Neural cell (in vitro differentiated cells): ENCODE measurements around the gene PRRG3.

Experiments used
- CTCF ChIP-seq: fragments of 450-650 bp; IDR thresholded peaks from 2 replicates; pipeline ENCODE4 v1.5.1; 2014; ENCODE audit warnings: antibody characterized with exemption, mild to moderate bottlenecking, moderate library complexity; ENCODE audit not compliant: poor library complexity, severe bottlenecking
- EZH2 ChIP-seq: fragments of 200-600, 300-800 bp; shearing (Covaris generic), sonication (generic); IDR thresholded peaks from 2 replicates; pipeline ENCODE4 v1.6.1; 2014; ENCODE audit warnings: antibody characterized with exemption, low read length, borderline replicate concordance, mild to moderate bottlenecking; ENCODE audit not compliant: insufficient read depth, poor library complexity, severe bottlenecking
- POLR2AphosphoS5 ChIP-seq: IDR thresholded peaks from 2 replicates; pipeline ENCODE4 v1.6.1; 2012
- RAD21 ChIP-seq: fragments of 450-650 bp; conservative IDR thresholded peaks from 2 replicates; pipeline ENCODE4 v1.6.1; 2014; ENCODE audit warnings: antibody characterized with exemption, mild to moderate bottlenecking, moderate library complexity
- SMC3 ChIP-seq: fragments of 450-650 bp; conservative IDR thresholded peaks from 2 replicates; pipeline ENCODE4 v1.6.1; 2014; ENCODE audit warnings: antibody characterized with exemption, mild to moderate bottlenecking, moderate library complexity; ENCODE audit not compliant: poor library complexity
- TF ChIP-seq, protein P1 (sequence below): IDR thresholded peaks from 2 replicates; pipeline ENCODE4 v1.6.1; 2012; ENCODE audit warnings: borderline replicate concordance

GRCh38 chrX:151746502-151746901, 51.2 kb downstream of the PRRG3 start:
- TF ChIP-seq EZH2 (no peak), CTCF (no peak), POLR2AphosphoS5 (no peak), SMC3 (no peak), RAD21 (no peak)
- TF ChIP-seq, protein P1, sequence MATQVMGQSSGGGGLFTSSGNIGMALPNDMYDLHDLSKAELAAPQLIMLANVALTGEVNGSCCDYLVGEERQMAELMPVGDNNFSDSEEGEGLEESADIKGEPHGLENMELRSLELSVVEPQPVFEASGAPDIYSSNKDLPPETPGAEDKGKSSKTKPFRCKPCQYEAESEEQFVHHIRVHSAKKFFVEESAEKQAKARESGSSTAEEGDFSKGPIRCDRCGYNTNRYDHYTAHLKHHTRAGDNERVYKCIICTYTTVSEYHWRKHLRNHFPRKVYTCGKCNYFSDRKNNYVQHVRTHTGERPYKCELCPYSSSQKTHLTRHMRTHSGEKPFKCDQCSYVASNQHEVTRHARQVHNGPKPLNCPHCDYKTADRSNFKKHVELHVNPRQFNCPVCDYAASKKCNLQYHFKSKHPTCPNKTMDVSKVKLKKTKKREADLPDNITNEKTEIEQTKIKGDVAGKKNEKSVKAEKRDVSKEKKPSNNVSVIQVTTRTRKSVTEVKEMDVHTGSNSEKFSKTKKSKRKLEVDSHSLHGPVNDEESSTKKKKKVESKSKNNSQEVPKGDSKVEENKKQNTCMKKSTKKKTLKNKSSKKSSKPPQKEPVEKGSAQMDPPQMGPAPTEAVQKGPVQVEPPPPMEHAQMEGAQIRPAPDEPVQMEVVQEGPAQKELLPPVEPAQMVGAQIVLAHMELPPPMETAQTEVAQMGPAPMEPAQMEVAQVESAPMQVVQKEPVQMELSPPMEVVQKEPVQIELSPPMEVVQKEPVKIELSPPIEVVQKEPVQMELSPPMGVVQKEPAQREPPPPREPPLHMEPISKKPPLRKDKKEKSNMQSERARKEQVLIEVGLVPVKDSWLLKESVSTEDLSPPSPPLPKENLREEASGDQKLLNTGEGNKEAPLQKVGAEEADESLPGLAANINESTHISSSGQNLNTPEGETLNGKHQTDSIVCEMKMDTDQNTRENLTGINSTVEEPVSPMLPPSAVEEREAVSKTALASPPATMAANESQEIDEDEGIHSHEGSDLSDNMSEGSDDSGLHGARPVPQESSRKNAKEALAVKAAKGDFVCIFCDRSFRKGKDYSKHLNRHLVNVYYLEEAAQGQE: no peak
